A549 (cell line): ENCODE results near the gene PARD6B. TPM values are rescaled to one million over a fixed set of nuclear protein-coding genes. Genes with fewer than 3 reads are reported as not detected.
A peak's percentile ranks its signal among the peaks of the same experiment; 100 is the strongest.

ENCODE experiments used
- ATAC-seq, 2 experiments: fragments of 200-7000 bp in 1 of 2; fragments of >200 bp in 1 of 2; cut with Nextera tagmentation in 1 of 2; cut with Tn5 transposase in 1 of 2; 3 replicates each; pipeline versions ENCODE4 v1.8.0 to v1.9.1; 2018 to 2020; ENCODE audit warnings: mild to moderate bottlenecking in 1 of 2, moderate library complexity in 1 of 2
- CTCF ChIA-PET: fragments of 300-600 bp; sonication (Branson Sonifier 250); formaldehyde crosslinking; extraction: SDS; loops from one replicate; lab custom pipeline; 2021; ENCODE audit warnings: antibody characterized with exemption, inconsistent platforms; lab: Yijun Ruan, JAX
- POLR2A ChIA-PET: fragments of 350-600 bp; formaldehyde crosslinking; extraction: SDS; loops from one replicate; lab custom pipeline; 2021; ENCODE audit warnings: antibody characterized with exemption, inconsistent platforms; lab: Yijun Ruan, JAX
- DNase-seq, 2 experiments: peaks; one replicate each; pipeline versions ENCODE4 v3.0.0 to v3.0.0-alpha.2; 2011 to 2016; ENCODE audit warnings: low read depth in 1 of 2, low spot score in 1 of 2
- FAIRE-seq: peaks from 2 replicates; lab custom pipeline; 2011; peaks lifted over from hg19 to GRCh38; lab: Jason Lieb, UNC
- H3K27ac ChIP-seq, 2 experiments: fragments of >200 bp; sonication (Bioruptor Twin); formaldehyde crosslinking; 3 replicates each; pipeline ENCODE4 v1.5.1; 2016 to 2017
- H3K4me1 ChIP-seq: fragments of >200 bp; sonication (Bioruptor Twin); formaldehyde crosslinking; 3 replicates; pipeline ENCODE4 v1.6.1; 2016
- H3K4me2 ChIP-seq: fragments of >200 bp; sonication (Bioruptor Twin); formaldehyde crosslinking; 3 replicates; pipeline ENCODE4 v1.6.1; 2016
- H3K4me3 ChIP-seq: fragments of >200 bp; sonication (Bioruptor Twin); formaldehyde crosslinking; 3 replicates; pipeline ENCODE4 v1.5.1; 2016
- H3K9me3 ChIP-seq: fragments of >200 bp; sonication (Bioruptor Twin); formaldehyde crosslinking; 3 replicates; pipeline ENCODE4 v1.6.1; 2016
- CBX8 ChIP-seq: fragments of 200-600 bp; sonication (generic); IDR thresholded peaks from 2 replicates; pipeline ENCODE4 v1.6.1; 2016
- CHD2 ChIP-seq: fragments of 150-350 bp; IDR thresholded peaks from 2 replicates; pipeline ENCODE4 v1.6.1; 2014; ENCODE audit warnings: low read length; ENCODE audit not compliant: partially characterized antibody
- EHF ChIP-seq: fragments of 250-450 bp; sonication (Bioruptor Pico); IDR thresholded peaks from 2 replicates; pipeline ENCODE4 v1.5.0; 2020; ENCODE audit warnings: mild to moderate bottlenecking
- EP300 ChIP-seq, 2 experiments: fragments of >200 bp; sonication (Bioruptor Twin); formaldehyde crosslinking; IDR thresholded peaks; 2 replicates in 1 of 2; 3 replicates in 1 of 2; pipeline ENCODE4 v1.6.1; 2016 to 2017
- FOSB ChIP-seq: fragments of 250-450 bp; sonication (Bioruptor Pico); IDR thresholded peaks from 2 replicates; pipeline ENCODE4 v1.5.0; 2020; ENCODE audit warnings: mild to moderate bottlenecking, moderate library complexity
- FOXS1 ChIP-seq: fragments of 250-450 bp; sonication (Bioruptor Pico); IDR thresholded peaks from 2 replicates; pipeline ENCODE4 v1.5.0; 2020; ENCODE audit warnings: mild to moderate bottlenecking, moderate library complexity
- GATA3 ChIP-seq: IDR thresholded peaks from 2 replicates; pipeline ENCODE4 v1.6.1; 2012; ENCODE audit warnings: borderline replicate concordance
- HOXB5 ChIP-seq: fragments of 250-450 bp; sonication (Bioruptor Pico); IDR thresholded peaks from 2 replicates; pipeline ENCODE4 v1.5.0; 2020; ENCODE audit warnings: mild to moderate bottlenecking, moderate library complexity
- JUN ChIP-seq, 2 experiments: fragments of >200 bp; sonication (Bioruptor Twin); formaldehyde crosslinking; IDR thresholded peaks; 2 replicates in 1 of 2; 3 replicates in 1 of 2; pipeline ENCODE4 v1.6.1; 2016 to 2017
- MAFK ChIP-seq: fragments of 450-650 bp; IDR thresholded peaks from 2 replicates; pipeline ENCODE4 v1.6.1; 2014; ENCODE audit not compliant: partially characterized antibody
- RAD21 ChIP-seq, 2 experiments: fragments of >200 bp in 1 of 2; sonication (Bioruptor Twin) in 1 of 2; formaldehyde crosslinking in 1 of 2; IDR thresholded peaks in 1 of 2; conservative IDR thresholded peaks in 1 of 2; 2 replicates in 1 of 2; 3 replicates in 1 of 2; pipeline ENCODE4 v1.6.1; 2012 to 2018; ENCODE audit warnings: inconsistent platforms in 1 of 2
- RARB ChIP-seq: fragments of 250-450 bp; sonication (Bioruptor Pico); IDR thresholded peaks from 2 replicates; pipeline ENCODE4 v1.8.0; 2021; ENCODE audit warnings: mild to moderate bottlenecking, moderate library complexity
- RFX5 ChIP-seq: fragments of 450-650 bp; IDR thresholded peaks from 2 replicates; pipeline ENCODE4 v1.7.1; 2014; ENCODE audit warnings: antibody characterized with exemption, mild to moderate bottlenecking, moderate library complexity
- SREBF2 ChIP-seq: fragments of 450-650 bp; IDR thresholded peaks from 2 replicates; pipeline ENCODE4 v1.6.1; 2014; ENCODE audit warnings: mild to moderate bottlenecking, moderate library complexity
- ZC3H11A ChIP-seq: fragments of 450-650 bp; IDR thresholded peaks from 2 replicates; pipeline ENCODE4 v1.6.1; 2014; ENCODE audit warnings: antibody characterized with exemption, mild to moderate bottlenecking
- WGBS: methylation state at CpG from one replicate; pipeline ENCODE4 v1.1.6; 2017; ENCODE audit errors: missing lambda C conversion rate; 5-methylcytosine and 5-hydroxymethylcytosine counted together
- polyA plus RNA-seq, 4 experiments: library from polyadenylated mRNA; depleted of rRNA in 3 of 4; stranded (reverse); fragments of >200 nt; fragmentation: RNase III in 1 of 4; extraction: RNeasy Plus Mini Kit Qiagen cat#74134 plus additional on column Dnase treatment in 1 of 4; gene quantifications; 2 replicates in 3 of 4; 3 replicates in 1 of 4; pipeline ENCODE4 v1.2.3, GENCODE V29; 2011 to 2017
- TF ChIP-seq, protein P1 (sequence below): IDR thresholded peaks from 2 replicates; pipeline ENCODE4 v1.6.1; 2012; ENCODE audit warnings: low read depth, borderline replicate concordance
- TF ChIP-seq, protein P2 (sequence below): fragments of >200 bp; sonication (Bioruptor Twin); formaldehyde crosslinking; IDR thresholded peaks from 2 replicates; pipeline ENCODE4 v1.6.1; 2016
- TF ChIP-seq, protein P3 (sequence below): fragments of 200-600 bp; sonication (generic); IDR thresholded peaks from 2 replicates; pipeline ENCODE4 v1.6.1; 2016; ENCODE audit warnings: antibody characterized with exemption, mild to moderate bottlenecking, moderate library complexity
- TF ChIP-seq, protein P4 (sequence below): IDR thresholded peaks from 2 replicates; pipeline ENCODE4 v1.6.1; 2012

PARD6B gene
- polyA plus RNA-seq, 2 of the 4 experiments (the other 2 are of a cell fraction) = 3.1 to 6.4 TPM

DNA sequence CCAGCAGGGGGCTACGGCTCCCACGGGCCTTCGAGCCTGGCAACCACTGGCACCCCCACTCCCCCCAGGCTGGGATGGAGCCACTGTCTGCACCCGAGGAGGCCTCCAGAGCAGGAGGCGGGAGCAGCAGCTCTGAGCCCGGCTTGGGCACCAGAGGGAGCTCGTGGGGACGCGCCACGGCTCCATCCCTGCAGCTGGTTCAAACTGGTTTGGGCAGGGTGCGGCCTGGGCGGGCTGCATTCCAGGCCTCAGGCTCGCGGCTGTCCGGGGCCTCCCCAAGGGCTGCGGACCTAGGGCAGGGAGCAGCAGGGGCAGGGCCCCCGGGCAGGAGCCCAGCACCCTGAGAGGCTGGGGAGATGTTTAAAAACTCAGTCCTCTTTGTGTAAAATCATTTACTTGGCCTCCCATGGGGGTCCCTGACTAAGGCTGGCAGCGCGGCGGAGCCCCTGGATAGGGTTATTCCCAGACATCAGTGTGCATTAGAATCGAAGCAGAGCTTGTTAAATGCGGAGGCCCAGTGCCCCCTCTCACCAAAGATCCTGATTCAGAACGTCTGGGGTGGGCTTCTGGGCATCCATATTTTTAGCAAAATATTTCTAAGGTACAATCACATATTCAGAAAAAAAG is 59.4 kb downstream of the PARD6B start (continued):
- TF ChIP-seq, protein P1, sequence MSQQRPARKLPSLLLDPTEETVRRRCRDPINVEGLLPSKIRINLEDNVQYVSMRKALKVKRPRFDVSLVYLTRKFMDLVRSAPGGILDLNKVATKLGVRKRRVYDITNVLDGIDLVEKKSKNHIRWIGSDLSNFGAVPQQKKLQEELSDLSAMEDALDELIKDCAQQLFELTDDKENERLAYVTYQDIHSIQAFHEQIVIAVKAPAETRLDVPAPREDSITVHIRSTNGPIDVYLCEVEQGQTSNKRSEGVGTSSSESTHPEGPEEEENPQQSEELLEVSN = peak; percentile 74; the same call in 1 of the 2 replicates
- TF ChIP-seq ZC3H11A (no peak), RAD21 (conservative IDR thresholded peaks at IDR 0.05 in 1 of 2, IDR thresholded peaks at IDR 0.05 in 1 of 2) (peak; percentile 31 to 57; a peak in 4 of 5 replicates), RFX5 (no peak), GATA3 (peak; percentile 42; the same call in 1 of the 2 replicates), SREBF2 (no peak), FOSB (CRISPR knock-in tag) (no peak), JUN (IDR thresholded peaks at IDR 0.05) (peak; percentile 43 to 67; a peak in 4 of 5 replicates), EHF (CRISPR knock-in tag) (peak; percentile 73; the same call in 1 of the 2 replicates)
- TF ChIP-seq, protein P2, sequence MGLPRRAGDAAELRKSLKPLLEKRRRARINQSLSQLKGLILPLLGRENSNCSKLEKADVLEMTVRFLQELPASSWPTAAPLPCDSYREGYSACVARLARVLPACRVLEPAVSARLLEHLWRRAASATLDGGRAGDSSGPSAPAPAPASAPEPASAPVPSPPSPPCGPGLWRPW = no peak
- TF ChIP-seq, protein P3, sequence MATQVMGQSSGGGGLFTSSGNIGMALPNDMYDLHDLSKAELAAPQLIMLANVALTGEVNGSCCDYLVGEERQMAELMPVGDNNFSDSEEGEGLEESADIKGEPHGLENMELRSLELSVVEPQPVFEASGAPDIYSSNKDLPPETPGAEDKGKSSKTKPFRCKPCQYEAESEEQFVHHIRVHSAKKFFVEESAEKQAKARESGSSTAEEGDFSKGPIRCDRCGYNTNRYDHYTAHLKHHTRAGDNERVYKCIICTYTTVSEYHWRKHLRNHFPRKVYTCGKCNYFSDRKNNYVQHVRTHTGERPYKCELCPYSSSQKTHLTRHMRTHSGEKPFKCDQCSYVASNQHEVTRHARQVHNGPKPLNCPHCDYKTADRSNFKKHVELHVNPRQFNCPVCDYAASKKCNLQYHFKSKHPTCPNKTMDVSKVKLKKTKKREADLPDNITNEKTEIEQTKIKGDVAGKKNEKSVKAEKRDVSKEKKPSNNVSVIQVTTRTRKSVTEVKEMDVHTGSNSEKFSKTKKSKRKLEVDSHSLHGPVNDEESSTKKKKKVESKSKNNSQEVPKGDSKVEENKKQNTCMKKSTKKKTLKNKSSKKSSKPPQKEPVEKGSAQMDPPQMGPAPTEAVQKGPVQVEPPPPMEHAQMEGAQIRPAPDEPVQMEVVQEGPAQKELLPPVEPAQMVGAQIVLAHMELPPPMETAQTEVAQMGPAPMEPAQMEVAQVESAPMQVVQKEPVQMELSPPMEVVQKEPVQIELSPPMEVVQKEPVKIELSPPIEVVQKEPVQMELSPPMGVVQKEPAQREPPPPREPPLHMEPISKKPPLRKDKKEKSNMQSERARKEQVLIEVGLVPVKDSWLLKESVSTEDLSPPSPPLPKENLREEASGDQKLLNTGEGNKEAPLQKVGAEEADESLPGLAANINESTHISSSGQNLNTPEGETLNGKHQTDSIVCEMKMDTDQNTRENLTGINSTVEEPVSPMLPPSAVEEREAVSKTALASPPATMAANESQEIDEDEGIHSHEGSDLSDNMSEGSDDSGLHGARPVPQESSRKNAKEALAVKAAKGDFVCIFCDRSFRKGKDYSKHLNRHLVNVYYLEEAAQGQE = peak; percentile 66

DNA sequence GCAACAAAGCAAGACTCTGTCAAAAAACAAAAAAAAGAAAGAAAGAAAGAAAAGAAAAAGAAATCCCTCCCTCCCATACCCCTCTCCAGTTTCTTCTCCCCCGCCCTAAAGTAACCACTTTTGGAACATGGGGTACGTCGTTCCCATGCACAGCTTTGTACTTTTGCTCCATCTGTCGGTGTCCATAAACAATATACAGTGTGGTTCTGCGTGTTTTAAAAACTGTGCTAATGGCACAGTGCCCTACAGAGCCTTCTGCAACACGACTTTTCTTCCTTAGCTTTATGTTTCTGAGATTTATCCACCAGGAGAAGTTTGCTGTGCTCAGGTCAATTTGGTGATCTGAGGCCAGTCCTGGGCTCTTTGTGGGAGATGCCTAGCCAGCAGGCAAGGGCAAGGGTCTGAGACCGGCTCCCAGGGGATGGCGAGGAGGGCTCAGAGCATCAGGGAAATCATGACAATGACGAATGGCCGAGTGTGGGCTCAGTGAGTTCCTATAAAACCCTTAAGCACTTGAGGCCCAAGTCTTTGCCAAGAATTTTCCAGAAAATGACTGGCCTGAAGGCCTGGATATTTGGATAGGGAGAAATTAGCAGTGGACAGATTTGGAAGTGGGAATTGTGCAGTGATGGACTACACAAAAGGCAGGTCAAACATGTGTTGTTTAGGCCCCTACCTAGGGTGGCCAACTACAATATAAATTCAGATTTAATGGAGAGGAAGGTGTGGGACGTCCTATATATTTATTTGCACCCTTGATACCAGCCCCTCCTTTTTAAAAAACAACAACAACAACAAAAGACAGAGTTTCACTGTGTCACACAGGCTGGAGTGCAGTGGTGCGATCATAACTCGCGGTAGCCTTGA is 61.6 kb downstream of the PARD6B start:
- ATAC-seq (no peak), FAIRE-seq (no peak), DNase-seq (no peak)
- Histone ChIP-seq H3K4me2 (no peak overlapping the region), H3K4me3 (no peak overlapping the region), H3K4me1 (peaks cover 28% of the 10 kb centered on the region), H3K9me3 (no peaks in the 10 kb centered on the region), H3K27ac (peak overlapping the region in 1 of 2 experiments; percentile 43; a peak in 3 of 6 replicates)
- 73% methylated on average over 14 of the region's 14 CpGs for WGBS
- POLR2A ChIA-PET = interaction anchor here (0.6 to 3.0 kb wide), 4 partner anchors 138 to 277 kb away, joined by 3 to 31 read pairs (median 8); partner anchors contain the start of genes ADNP and DPM1
- TF ChIP-seq GATA3 (no peak), CBX8 (no peak), RARB (CRISPR knock-in tag) (no peak), EP300 (IDR thresholded peaks at IDR 0.05) (no peak), FOSB (CRISPR knock-in tag) (no peak), EHF (CRISPR knock-in tag) (no peak), HOXB5 (no peak), FOXS1 (CRISPR knock-in tag) (no peak), MAFK (no peak), CHD2 (no peak)
- TF ChIP-seq, protein P4, sequence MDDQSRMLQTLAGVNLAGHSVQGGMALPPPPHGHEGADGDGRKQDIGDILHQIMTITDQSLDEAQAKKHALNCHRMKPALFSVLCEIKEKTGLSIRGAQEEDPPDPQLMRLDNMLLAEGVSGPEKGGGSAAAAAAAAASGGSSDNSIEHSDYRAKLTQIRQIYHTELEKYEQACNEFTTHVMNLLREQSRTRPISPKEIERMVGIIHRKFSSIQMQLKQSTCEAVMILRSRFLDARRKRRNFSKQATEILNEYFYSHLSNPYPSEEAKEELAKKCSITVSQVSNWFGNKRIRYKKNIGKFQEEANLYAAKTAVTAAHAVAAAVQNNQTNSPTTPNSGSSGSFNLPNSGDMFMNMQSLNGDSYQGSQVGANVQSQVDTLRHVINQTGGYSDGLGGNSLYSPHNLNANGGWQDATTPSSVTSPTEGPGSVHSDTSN = no peak
- TF ChIP-seq, protein P2 = no peak
- CTCF ChIA-PET = interaction anchor here (0.6 to 15.3 kb wide), 21 partner anchors 10 to 653 kb away, joined by 3 to 347 read pairs (median 6); partner anchors contain the start of gene ADNP
